HG02870 (cell line): ENCODE data around the gene DLG5.

Experiments
- ATAC-seq: cut with Tn5 transposase; IDR thresholded peaks from one replicate; pipeline ENCODE4 v1.9.1; 2021; ENCODE audit warnings: mild to moderate bottlenecking, moderate library complexity; ENCODE audit not compliant: unreplicated experiment

DLG5 gene

DNA sequence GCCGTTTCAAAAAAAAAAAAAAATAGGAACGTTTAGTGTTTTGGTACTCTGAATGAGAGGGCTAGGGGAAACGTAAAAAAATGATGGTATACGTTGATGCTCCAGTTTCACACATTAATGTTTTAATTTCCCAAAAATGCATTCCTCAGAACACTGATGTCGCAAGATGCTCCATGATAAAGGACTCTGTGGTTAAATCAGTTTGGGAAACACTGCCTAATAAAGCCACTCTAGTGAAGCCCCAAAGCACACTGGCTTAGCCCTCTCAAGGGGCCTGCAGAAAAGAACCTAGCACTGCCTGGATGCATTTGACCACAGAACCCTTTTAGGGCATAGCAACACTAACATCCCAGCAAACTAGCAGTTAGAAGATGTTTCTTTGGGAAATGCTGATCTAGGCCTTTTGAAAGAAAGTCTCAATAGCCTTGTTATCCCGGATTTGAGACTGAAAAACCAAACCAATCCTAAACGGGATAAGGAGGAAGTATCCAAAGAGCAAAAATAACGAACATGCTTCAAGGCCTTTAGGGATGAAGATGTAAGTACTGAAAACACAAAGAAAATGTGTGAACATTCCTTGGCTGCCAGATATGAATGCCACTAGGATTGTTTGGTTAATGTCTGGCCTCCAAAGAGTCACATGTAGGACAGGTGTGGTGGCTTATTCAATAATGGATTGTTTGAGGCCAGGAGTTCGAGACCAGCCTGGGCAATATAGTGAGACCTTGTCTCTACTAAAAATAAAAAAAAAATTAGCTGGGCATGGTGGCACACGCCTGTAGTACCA lies 11.0 kb downstream of the DLG5 start:
- no peak for ATAC-seq

- ATAC-seq = no peak
Measured at GRCh38 chr10:77913090-77913489, 13.5 kb downstream of the DLG5 start.

- no peak for ATAC-seq
Measured at GRCh38 chr10:77912576-77912975, 14.0 kb downstream of the DLG5 start.

DNA sequence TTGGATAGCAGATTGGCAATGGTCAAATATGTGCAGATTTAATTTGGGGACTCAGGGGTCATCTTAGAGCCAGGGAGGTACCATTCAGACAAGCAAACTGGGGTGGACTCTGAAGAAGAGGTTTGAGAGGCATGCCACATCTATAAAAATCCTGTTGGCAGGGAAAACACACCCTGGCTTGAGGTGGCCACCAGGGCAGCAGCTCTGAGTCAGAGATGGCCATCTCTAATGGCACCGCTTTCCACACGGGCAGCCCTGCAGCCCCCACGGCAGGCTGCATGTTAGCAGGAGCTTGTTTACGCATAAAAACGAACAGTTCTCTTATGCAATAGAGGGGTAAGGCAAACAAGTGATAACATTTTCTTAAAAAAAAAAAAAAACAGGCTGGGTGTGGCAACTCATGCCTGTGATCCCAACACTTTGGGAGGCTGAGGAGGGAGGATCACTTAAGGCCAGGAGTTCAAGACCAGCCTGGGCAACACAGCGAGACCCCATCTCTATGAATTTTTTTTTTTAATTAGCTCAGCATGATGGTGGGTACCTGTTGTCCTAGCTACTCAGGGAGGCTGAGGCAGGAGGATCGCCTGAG lies 14.9 kb downstream of the DLG5 start:
- no peak for ATAC-seq

DNA sequence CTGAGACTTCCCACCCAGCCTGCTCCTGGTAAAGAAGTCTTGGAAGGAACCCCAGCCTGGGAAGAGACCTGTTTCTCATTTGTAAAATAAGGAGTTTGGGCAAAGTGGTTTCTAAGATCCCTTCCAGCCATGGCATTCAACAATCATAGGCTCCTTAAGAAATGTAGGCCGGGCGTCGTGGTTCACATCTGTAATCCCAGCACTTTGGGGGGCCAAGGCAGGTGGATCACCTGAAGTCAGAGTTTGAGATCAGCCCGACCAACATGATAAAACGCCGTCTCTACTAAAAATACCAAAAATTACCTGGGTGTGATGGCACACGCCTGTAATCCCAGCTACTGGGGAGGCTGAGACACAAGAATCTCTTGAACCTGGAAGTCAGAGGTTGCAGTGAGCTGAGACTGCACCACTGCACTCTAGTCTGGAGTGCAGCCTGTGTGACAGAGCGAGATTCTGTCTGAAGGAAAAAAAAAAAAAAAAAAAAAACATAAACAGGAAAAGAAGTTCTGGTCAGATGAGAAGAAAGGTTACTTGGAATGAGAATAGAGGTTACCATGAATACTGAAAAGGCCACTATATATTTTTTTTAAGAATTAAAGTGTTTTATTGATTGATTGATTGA lies 15.9 kb downstream of the DLG5 start:
- ATAC-seq = no peak

DNA sequence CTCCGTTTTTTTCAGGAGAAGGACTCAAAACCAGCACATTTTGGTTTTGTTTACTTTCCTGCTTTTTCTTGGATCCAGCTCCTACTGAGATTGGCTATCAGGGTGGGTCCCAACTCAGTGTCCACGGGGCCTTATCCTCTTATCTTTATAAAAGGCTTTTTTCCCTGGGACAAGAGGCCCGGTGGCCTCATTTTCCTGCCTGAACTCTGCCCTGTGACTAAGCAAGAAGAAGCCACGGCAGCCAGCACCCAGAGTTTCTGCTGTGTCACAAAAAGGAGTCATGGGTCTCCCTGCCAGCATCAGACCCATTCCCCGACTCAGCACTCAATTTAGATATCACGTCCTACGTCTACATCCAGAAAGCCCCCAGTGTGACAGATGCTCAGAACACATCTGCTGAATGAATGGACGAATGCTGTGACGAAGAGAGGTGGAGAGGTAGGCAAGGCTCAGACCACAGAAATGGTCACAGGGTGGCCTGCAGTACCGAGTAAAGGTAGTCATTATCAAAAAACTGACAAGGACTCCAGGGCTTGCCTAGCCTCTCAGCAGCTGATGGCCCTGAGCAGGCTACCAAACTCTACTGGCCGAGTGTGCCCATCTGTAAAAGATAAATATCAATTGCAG lies 16.7 kb downstream of the DLG5 start:
- ATAC-seq = no peak

DNA sequence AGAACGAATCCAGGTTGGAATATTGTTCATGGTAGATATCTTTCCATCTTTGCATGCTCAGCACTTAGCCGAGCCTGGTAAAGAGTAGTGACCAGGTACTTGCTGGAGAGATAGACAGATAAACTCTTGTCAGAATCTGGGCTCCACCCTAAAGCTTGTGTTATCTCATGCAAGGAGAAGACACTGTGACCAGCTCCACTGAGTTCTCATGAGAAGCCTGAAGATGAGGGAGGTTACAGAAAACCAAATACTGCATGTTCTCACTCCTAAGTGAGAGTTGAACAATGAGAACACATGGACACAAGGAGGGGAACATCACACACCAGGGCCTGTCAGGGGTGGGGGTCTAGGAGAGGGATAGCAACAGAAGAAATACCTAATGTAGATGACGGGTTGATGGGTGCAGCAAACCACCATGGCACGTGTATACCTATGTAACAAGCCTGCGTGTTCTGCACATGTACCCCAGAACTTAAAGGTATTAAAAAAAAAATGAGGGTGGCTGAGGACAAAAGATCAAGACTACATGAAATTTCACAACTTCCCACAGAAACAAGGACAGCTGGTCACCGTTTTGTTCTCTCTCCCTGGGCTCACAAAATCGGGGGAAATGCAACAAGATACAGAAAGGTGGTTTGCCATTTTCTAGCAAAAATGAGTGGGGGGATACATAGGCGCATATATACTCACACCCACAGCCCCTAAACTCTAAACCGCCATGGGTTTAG lies 17.4 kb downstream of the DLG5 start:
- no peak for ATAC-seq

GRCh38 chr10:77907900-77908717 lies 18.4 kb downstream of the DLG5 start:
- no peak for ATAC-seq

DNA sequence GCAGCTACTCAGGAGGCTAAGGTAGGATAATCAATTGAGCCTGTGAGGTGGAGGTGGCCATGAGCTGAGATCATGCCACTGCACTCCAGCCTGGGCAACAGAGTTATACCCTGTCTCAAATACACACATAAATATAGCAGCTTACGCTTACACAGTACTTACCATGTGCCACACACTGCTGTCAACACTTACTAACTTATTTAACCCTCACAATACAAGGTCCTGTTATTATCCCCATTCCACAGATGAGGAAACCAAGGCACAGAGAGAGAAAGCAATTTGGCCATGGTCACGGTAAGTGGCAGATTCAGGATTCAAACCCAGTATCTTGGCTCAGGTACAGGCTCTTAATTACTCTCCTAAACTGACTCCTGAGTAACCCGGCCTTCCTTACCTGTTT lies 19.1 kb downstream of the DLG5 start:
- no peak for ATAC-seq

GRCh38 chr10:77906951-77907421 lies 19.6 kb downstream of the DLG5 start:
- no peak for ATAC-seq

- no peak for ATAC-seq
Measured at GRCh38 chr10:77905781-77906180, 20.8 kb downstream of the DLG5 start.

DNA sequence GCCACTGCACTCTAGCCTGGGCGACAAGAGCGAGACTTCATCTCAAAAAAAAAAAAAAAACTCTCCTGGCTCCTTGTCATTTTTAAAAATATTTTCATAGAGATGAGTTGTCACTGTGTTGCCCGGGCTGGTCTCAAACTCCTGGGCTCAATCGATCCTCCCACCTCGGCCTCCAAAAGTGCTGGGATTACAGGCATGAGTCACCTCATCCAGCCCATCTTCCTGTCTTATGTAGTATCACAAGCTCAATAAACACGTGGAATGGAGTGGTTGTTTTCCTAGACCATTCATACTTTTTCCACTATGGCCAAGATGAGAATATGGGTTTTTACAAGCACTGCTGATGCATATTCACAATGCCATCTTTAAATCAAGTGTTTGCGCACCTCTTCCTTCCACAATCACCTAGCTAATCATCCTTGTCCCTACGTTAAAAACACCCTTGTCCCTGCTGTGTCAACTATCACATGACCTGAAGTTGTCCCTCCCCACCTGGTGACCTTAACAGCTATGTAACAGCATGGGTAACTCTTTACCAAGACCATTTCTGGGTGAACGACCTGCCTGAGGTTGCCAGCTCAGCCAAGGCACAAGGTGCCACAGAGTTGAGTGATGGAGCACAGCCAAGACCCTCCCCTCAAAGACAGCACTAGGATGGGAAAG lies 21.3 kb downstream of the DLG5 start:
- no peak for ATAC-seq

DNA sequence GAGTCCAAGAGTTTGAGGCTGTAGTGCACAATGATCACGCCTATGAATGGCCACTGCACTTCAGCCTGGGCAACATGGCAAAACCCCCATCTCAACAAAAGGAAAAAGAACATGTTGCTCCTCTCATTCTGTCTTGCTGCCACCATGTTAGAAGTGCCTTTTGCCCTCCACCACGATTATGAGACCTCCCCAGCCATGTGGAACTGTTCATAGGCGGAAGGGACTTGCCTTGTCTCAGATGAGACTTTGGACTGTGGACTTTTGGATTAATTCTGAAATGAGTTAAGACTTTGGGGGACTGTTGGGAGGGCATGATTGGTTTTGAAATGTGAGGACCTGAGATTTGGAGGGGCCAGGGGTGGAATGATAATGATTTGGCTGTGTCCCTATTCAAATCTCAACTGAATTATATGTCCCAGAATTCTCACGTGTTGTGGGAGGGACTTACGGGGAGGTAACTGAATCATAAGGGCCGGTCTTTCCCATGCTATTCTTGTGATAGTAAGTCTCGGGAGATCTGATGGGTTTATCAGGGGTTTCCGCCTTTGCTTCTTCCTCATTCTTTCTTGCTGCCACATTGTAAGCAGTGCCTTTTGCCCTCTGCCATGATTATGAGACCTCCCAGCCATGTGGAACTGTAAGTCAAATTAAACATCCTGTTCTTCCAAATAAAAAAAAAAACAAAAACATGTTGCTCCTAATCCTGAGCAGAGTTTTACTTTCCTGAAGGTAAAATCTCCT lies 22.3 kb downstream of the DLG5 start:
- ATAC-seq = no peak

DNA sequence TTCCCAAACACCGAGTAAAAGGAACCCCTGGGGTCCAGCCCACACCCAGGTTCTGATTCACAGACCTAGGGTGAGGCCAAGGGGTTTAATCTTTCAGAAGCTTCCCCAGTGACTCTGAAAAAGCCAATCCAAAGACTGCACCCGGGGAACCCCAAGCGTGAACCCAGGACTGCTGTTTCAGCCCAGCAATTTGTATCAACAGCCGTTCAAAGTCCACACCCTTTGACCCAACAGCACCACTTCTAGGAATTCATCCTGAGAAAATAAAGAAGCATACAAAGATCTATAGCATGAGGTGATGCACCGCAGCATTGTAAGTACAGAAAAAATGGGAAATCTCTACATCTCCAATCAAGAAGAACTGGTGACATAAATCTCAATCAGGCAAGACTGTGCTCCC lies 24.4 kb downstream of the DLG5 start:
- no peak for ATAC-seq

- ATAC-seq = no peak
Measured at GRCh38 chr10:77901743-77902142, 24.8 kb downstream of the DLG5 start.

DNA sequence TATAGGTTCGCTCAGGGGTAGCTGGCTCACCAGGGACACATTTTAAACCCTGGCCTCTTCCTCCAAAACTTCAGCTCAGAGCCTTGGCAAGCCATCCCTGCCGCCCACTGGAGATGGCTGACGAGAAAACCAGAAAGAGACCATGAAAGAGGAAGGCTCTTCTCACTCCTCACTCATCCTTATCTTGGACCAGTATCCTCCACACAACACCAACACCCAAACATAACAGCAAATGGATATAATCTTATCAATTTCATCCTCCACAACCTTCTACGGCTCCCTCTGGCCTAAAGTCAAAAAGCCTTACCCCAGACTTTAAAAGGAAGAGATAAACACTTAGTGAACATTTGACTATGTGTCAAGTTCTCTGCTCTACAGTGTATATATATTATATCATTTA lies 26.9 kb downstream of the DLG5 start:
- ATAC-seq = no peak

DNA sequence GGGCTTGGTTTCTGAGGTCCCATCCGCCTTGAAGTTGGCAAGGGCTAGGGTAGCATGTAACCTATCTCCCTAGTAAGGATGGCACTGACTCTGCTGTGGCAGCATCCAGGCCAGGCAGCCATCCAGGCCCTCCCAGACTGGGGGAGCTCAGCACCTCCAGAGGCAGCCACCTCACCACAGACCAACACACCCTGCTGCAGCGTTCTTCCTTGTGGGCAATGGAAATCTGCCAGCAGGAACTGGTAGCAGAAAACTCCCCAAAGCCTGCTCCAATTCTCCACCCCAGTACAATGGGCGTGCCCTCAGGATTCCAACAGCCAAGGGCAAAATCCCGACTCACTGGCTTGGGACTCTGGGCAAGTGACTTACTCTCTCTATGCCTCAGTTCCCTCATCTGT lies 27.5 kb downstream of the DLG5 start:
- ATAC-seq = no peak

GRCh38 chr10:77898323-77899079 lies 28.1 kb downstream of the DLG5 start:
- peak; percentile 43 for ATAC-seq
